GM06990 (cell line): ENCODE measurements around the gene RBM38.
A peak's percentile ranks its signal among the peaks of the same experiment; 100 is the strongest.

Source experiments
- DNase-seq: peaks from one replicate; pipeline ENCODE4 v3.0.0-alpha.2; 2011; ENCODE audit not compliant: insufficient read length; ENCODE audit errors: extremely low read depth
- H3K27me3 ChIP-seq: replicated peaks from 2 replicates; pipeline ENCODE4 v1.6.0; 2011; ENCODE audit warnings: low read length; ENCODE audit not compliant: control insufficient read depth, insufficient read depth
- H3K36me3 ChIP-seq: 2 replicates; pipeline ENCODE4 v1.5.1; 2011; ENCODE audit warnings: low read length; ENCODE audit not compliant: control insufficient read depth, insufficient read depth
- H3K4me3 ChIP-seq: replicated peaks from 2 replicates; pipeline ENCODE4 v1.5.1; 2011; ENCODE audit warnings: low read depth, mild to moderate bottlenecking, control low read depth, low read length
- CTCF ChIP-seq: IDR thresholded peaks from 2 replicates; pipeline ENCODE4 v1.5.1; 2011; ENCODE audit warnings: low read length, control low read depth, mild to moderate bottlenecking, inconsistent platforms; ENCODE audit not compliant: insufficient read depth, poor library complexity, severe bottlenecking

Gene RBM38

GRCh38 chr20:57449398-57450354, 58.5 kb downstream of the RBM38 start:
- H3K36me3 ChIP-seq, result no peaks in the 10 kb centered on the region
- H3K27me3 ChIP-seq, result no peaks in the 10 kb centered on the region
- no peak for TF ChIP-seq CTCF
- no peak overlapping the region for H3K4me3 ChIP-seq
- no peak for DNase-seq

GRCh38 chr20:57450419-57450818, 59.2 kb downstream of the RBM38 start:
- peak; percentile 74 for DNase-seq
- H3K36me3 ChIP-seq, result no peaks in the 10 kb centered on the region
- TF ChIP-seq CTCF, result no peak
- no peaks in the 10 kb centered on the region for H3K27me3 ChIP-seq
- no peak overlapping the region for H3K4me3 ChIP-seq

GRCh38 chr20:57450931-57451330, 59.7 kb downstream of the RBM38 start:
- H3K27me3 ChIP-seq, result no peaks in the 10 kb centered on the region

GRCh38 chr20:57451431-57451794, 60.2 kb downstream of the RBM38 start:
- DNase-seq, result no peak
- H3K27me3 ChIP-seq, result no peaks in the 10 kb centered on the region
- no peaks in the 10 kb centered on the region for H3K36me3 ChIP-seq
- TF ChIP-seq CTCF, result no peak
- no peak overlapping the region for H3K4me3 ChIP-seq

More at GRCh38 chr20:57450931-57451330, 59.7 kb downstream of the RBM38 start:
- Histone ChIP-seq H3K36me3 (no peaks in the 10 kb centered on the region), H3K4me3 (no peak overlapping the region)
- peak; percentile 47 for DNase-seq
- TF ChIP-seq CTCF, result no peak

GRCh38 chr20:57451795-57452661, 60.8 kb downstream of the RBM38 start:
- DNase-seq, result peak; percentile 53
- Histone ChIP-seq H3K4me3 (no peak overlapping the region), H3K36me3 (no peaks in the 10 kb centered on the region), H3K27me3 (no peaks in the 10 kb centered on the region)
- TF ChIP-seq CTCF, result no peak
